ENCODE data around the gene TMEM178B.

TMEM178B gene

GRCh38 chr7:141387521-141388217, 313.8 kb downstream of the TMEM178B start:
- TF ChIP-seq GABPA (IDR thresholded peaks at IDR 0.05; ENCODE audit: low read depth) (no peak), POLR2AphosphoS5 (IDR thresholded peaks at IDR 0.05; ENCODE audit: low read depth) (no peak), CTCF (IDR thresholded peaks at IDR 0.05; ENCODE audit: insufficient read depth, low read length) (no peak), SPI1 (IDR thresholded peaks at IDR 0.05; ENCODE audit: borderline replicate concordance, low read depth) (no peak), REST (IDR thresholded peaks at IDR 0.05; ENCODE audit: insufficient replicate concordance, low read depth) (no peak)

GRCh38 chr7:141389140-141389796, 315.4 kb downstream of the TMEM178B start:
- TF ChIP-seq REST (IDR thresholded peaks at IDR 0.05; ENCODE audit: insufficient replicate concordance, low read depth) (no peak), CTCF (IDR thresholded peaks at IDR 0.05; ENCODE audit: insufficient read depth, low read length) (no peak), POLR2AphosphoS5 (IDR thresholded peaks at IDR 0.05; ENCODE audit: low read depth) (no peak), GABPA (IDR thresholded peaks at IDR 0.05; ENCODE audit: low read depth) (no peak), SPI1 (IDR thresholded peaks at IDR 0.05; ENCODE audit: borderline replicate concordance, low read depth) (no peak)
- Histone ChIP-seq H3K4me3 (replicated peaks; ENCODE audit: insufficient read depth, low read length) (no peak overlapping the region), H3K27me3 (ENCODE audit: insufficient read depth, poor library complexity, severe bottlenecking) (peaks cover 2% of the 10 kb centered on the region), H3K27ac (replicated peaks) (no peak overlapping the region)
- DNase-seq (ENCODE audit: low read depth in 1 of 2, low spot score in 1 of 2) = no peak

More at GRCh38 chr7:141387521-141388217, 313.8 kb downstream of the TMEM178B start:
- no peak overlapping the region for H3K4me3 ChIP-seq (replicated peaks; ENCODE audit: insufficient read depth, low read length)
- no peak for DNase-seq (ENCODE audit: low read depth in 1 of 2, low spot score in 1 of 2)
- no peak overlapping the region for H3K27ac ChIP-seq (replicated peaks)
- peaks cover 2% of the 10 kb centered on the region for H3K27me3 ChIP-seq (ENCODE audit: insufficient read depth, poor library complexity, severe bottlenecking)

GRCh38 chr7:141390339-141390738, 316.5 kb downstream of the TMEM178B start:
- Histone ChIP-seq H3K27me3 (ENCODE audit: insufficient read depth, poor library complexity, severe bottlenecking) (peaks cover 2% of the 10 kb centered on the region), H3K4me3 (replicated peaks; ENCODE audit: insufficient read depth, low read length) (no peak overlapping the region), H3K27ac (replicated peaks) (no peak overlapping the region)
- TF ChIP-seq GABPA (IDR thresholded peaks at IDR 0.05; ENCODE audit: low read depth) (no peak), SPI1 (IDR thresholded peaks at IDR 0.05; ENCODE audit: borderline replicate concordance, low read depth) (no peak), CTCF (IDR thresholded peaks at IDR 0.05; ENCODE audit: insufficient read depth, low read length) (no peak), POLR2AphosphoS5 (IDR thresholded peaks at IDR 0.05; ENCODE audit: low read depth) (no peak), REST (IDR thresholded peaks at IDR 0.05; ENCODE audit: insufficient replicate concordance, low read depth) (no peak)
- no peak for DNase-seq (ENCODE audit: low read depth in 1 of 2, low spot score in 1 of 2)
